Subcutaneous abdominal adipose tissue (tissue), 5 donors: ENCODE measurements around the gene USP54.
A peak's percentile ranks its signal among the peaks of the same experiment; 100 is the strongest.
"Not testable (repeated sequence)": the region's sequence is repeated elsewhere in the genome, so short reads cannot be mapped to it uniquely, and the experiment has no call there.

ENCODE experiments used
- H3K27ac ChIP-seq: one replicate; pipeline ENCODE4 v1.7.0; 2013; ENCODE audit warnings: low read depth, mild to moderate bottlenecking, inconsistent platforms, low read length, moderate library complexity
- H3K27me3 ChIP-seq, 5 donors: one replicate each; pipeline ENCODE4 v1.7.0; 2013; ENCODE audit warnings: low read length in 5 of 5, inconsistent platforms in 1 of 5; ENCODE audit not compliant: control insufficient read depth in 5 of 5, insufficient read depth in 4 of 5
- H3K36me3 ChIP-seq, 5 donors: one replicate each; pipeline ENCODE4 v1.7.0; 2013; ENCODE audit warnings: low read length in 5 of 5; ENCODE audit not compliant: control insufficient read depth in 5 of 5, insufficient read depth in 5 of 5
- H3K4me1 ChIP-seq, 5 donors: one replicate each; pipeline ENCODE4 v1.7.0; 2013; ENCODE audit warnings: low read length in 5 of 5, mild to moderate bottlenecking in 3 of 5, moderate library complexity in 1 of 5; ENCODE audit not compliant: control insufficient read depth in 5 of 5, insufficient read depth in 5 of 5
- H3K4me3 ChIP-seq, 5 donors: one replicate each; pipeline ENCODE4 v1.7.0; 2013; ENCODE audit warnings: low read length in 5 of 5, low read depth in 1 of 5
- H3K9ac ChIP-seq, 5 donors: one replicate each; pipeline ENCODE4 v1.7.0; 2013; ENCODE audit warnings: low read length in 5 of 5, mild to moderate bottlenecking in 4 of 5, moderate library complexity in 3 of 5
- H3K9me3 ChIP-seq, 5 donors: one replicate each; pipeline ENCODE4 v1.7.0; 2013; ENCODE audit warnings: low read length in 5 of 5; ENCODE audit not compliant: control insufficient read depth in 5 of 5
- donor health status: healthy.
- donor health status: healthy.
- donor health status: healthy.
- donor health status: healthy.
- donor health status: healthy.

USP54 gene

GRCh38 chr10:73623056-73623455 lies 31.9 kb upstream of the USP54 start:
- peak overlapping the region in 1 of 5 donors; percentile 10 for H3K9ac ChIP-seq
- H3K4me3 ChIP-seq, result no peak overlapping the region
- peaks cover 0 to 18% (median 11%) of the 10 kb centered on the region in 5 donors for H3K4me1 ChIP-seq
- no peaks in the 10 kb centered on the region for H3K36me3 ChIP-seq
- no peaks in the 10 kb centered on the region for H3K9me3 ChIP-seq
- no peak overlapping the region for H3K27ac ChIP-seq
- H3K27me3 ChIP-seq, result no peaks in the 10 kb centered on the region

DNA sequence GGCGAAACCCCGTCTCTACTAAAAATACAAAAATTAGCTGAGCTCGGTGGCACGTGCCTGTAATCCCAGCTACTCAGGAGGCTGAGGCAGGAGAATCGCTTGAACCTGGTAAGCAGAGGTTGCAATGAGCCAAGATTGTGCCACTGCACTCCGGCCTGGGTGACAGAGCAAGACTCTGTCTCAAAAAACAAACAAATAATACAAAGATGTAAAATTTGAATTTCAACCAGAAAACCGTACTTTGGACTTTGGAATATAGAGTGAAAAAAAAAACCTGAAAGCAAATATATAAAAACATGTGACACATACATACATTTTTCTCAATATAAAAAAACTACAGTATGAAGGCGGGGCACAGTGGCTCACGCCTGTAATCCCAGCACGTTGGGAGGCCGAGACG lies 29.8 kb upstream of the USP54 start:
- H3K27ac ChIP-seq, H3K27me3 ChIP-seq: not testable (repeated sequence)

DNA sequence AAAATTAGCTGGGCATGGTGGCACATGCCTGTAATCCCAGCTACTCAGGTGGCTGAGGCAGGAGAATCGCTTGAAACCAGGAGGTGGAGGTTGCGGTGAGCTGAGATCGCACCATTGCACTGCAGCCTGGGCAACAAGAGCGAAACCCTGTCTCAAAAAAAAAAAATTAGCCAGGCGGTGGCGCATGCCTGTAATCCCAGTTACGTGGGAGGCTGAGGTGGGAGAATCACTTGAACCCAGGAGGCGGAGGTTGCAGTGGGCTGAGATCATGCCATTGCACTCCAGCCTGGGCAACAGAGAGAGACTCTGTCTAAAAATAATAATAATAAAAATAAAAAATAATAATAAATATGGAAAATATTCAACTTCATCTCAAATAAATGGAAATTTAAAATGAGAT lies 26.0 kb upstream of the USP54 start:
- not testable (repeated sequence) for H3K27me3 ChIP-seq, H3K27ac ChIP-seq, H3K4me1 ChIP-seq, H3K4me3 ChIP-seq, H3K9me3 ChIP-seq, H3K9ac ChIP-seq, H3K36me3 ChIP-seq

More for the DNA sequence above, 29.8 kb upstream of the USP54 start:
- not testable (repeated sequence) for H3K9me3 ChIP-seq, H3K9ac ChIP-seq, H3K4me3 ChIP-seq, H3K36me3 ChIP-seq
- peaks cover 0 to 11% (median 5%) of the 10 kb centered on the region in 5 donors for H3K4me1 ChIP-seq

DNA sequence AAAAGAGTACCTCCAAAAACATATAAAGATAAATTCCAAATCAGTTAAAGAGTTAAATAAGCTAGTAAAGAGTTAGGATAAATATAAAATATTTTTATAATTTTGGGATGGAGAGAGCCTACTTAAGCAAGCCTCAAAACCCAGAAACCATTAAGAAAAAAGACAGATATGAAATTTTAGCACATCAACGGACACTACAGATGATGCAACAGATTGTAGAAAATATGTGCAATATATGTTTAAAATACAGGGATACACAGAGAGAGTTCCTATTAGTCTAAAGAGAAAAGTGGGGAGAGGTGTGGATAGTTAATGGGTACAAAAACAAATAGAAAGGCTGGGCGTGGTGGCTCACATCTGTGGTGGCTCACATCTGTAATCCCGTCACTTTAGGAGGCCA lies 23.6 kb upstream of the USP54 start:
- Histone ChIP-seq H3K27ac (no peak overlapping the region), H3K36me3 (no peaks in the 10 kb centered on the region), H3K27me3 (no peaks in the 10 kb centered on the region), H3K9ac (no peak overlapping the region), H3K9me3 (no peaks in the 10 kb centered on the region), H3K4me3 (no peak overlapping the region), H3K4me1 (no peaks in the 10 kb centered on the region)

GRCh38 chr10:73609116-73609515 lies 18.0 kb upstream of the USP54 start:
- Histone ChIP-seq H3K36me3 (no peaks in the 10 kb centered on the region), H3K27ac (no peak overlapping the region), H3K27me3 (no peaks in the 10 kb centered on the region), H3K9me3 (no peaks in the 10 kb centered on the region), H3K4me1 (no peaks in the 10 kb centered on the region), H3K4me3 (no peak overlapping the region), H3K9ac (no peak overlapping the region)

DNA sequence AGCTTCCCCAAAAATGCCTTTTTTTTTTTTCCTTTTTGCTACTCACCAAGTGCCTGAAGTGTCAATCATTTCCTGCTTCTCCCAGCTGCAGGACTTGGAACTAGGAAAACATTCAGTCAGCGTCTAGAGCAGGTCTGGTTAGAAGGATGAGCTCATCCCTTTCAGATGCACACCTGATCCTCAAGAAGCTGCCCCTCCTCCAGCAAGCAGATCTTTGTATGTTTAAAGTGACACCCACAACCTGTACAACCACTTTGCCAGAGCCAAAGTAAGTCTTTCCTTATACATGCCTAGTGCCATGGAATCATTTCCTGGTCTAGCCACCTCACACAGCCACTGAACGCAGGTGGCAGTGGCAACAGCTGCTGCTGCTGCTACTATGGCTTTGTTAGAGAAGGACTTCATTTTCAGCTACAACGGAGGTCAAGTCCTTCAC lies 10.4 kb upstream of the USP54 start:
- H3K27ac ChIP-seq, result no peak overlapping the region
- no peak overlapping the region for H3K4me3 ChIP-seq
- H3K27me3 ChIP-seq, result no peaks in the 10 kb centered on the region
- H3K9ac ChIP-seq, result no peak overlapping the region
- H3K4me1 ChIP-seq, result no peaks in the 10 kb centered on the region
- no peaks in the 10 kb centered on the region for H3K36me3 ChIP-seq
- H3K9me3 ChIP-seq, result no peaks in the 10 kb centered on the region

GRCh38 chr10:73597346-73597745 lies 6.2 kb upstream of the USP54 start:
- Histone ChIP-seq H3K36me3 (no peaks in the 10 kb centered on the region), H3K4me3 (no peak overlapping the region), H3K27me3 (no peaks in the 10 kb centered on the region), H3K9me3 (no peaks in the 10 kb centered on the region), H3K27ac (no peak overlapping the region), H3K9ac (no peak overlapping the region), H3K4me1 (no peaks in the 10 kb centered on the region)

DNA sequence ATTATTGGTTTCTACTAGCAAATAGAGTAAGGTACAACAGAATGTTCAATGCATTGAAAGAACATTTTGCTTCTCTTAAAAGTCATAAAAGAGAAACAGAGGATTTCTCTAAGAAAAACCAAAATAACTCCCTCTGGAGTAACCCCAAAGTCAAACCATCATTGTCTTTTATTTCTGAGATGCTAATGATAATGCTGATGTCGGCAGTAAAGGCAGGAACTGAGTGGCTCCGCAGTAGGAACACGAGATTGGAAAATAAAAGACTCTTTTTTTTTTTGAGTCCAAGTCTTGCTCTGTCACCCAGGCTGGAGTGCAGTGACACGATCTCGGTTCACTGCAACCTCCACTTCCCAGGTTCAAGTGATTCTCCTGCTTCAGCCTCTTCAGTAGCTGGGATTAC lies 2.7 kb upstream of the USP54 start:
- Histone ChIP-seq H3K9me3 (no peaks in the 10 kb centered on the region), H3K4me3 (no peak overlapping the region), H3K27ac (no peak overlapping the region), H3K9ac (no peak overlapping the region), H3K36me3 (no peaks in the 10 kb centered on the region), H3K4me1 (peaks cover 1 to 10% (median 6%) of the 10 kb centered on the region in 5 donors), H3K27me3 (no peaks in the 10 kb centered on the region)

DNA sequence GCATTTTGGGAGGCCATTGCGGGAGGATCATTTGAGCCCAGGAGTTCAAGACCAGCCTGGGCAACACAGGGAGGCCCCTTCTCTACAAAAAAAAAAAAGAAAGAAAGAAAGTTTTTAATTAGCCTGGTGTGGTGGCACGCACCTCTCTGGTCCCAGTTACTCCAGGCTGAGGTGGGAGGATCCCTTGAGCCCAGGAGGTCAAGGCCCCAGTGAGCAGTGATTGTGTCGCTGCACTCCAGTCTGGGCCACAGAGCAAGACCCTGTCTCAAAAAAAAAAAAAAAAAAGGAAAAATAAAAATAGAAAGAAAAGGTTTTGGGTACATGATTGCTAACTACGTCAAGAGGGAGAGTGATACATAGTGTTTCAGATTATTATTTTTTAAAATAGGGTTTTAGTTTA lies 2.0 kb upstream of the USP54 start:
- peaks cover 1 to 10% (median 6%) of the 10 kb centered on the region in 5 donors for H3K4me1 ChIP-seq
- H3K9ac ChIP-seq, result no peak overlapping the region
- H3K36me3 ChIP-seq, result no peaks in the 10 kb centered on the region
- H3K27me3 ChIP-seq, result no peaks in the 10 kb centered on the region
- no peak overlapping the region for H3K4me3 ChIP-seq
- no peaks in the 10 kb centered on the region for H3K9me3 ChIP-seq
- no peak overlapping the region for H3K27ac ChIP-seq

DNA sequence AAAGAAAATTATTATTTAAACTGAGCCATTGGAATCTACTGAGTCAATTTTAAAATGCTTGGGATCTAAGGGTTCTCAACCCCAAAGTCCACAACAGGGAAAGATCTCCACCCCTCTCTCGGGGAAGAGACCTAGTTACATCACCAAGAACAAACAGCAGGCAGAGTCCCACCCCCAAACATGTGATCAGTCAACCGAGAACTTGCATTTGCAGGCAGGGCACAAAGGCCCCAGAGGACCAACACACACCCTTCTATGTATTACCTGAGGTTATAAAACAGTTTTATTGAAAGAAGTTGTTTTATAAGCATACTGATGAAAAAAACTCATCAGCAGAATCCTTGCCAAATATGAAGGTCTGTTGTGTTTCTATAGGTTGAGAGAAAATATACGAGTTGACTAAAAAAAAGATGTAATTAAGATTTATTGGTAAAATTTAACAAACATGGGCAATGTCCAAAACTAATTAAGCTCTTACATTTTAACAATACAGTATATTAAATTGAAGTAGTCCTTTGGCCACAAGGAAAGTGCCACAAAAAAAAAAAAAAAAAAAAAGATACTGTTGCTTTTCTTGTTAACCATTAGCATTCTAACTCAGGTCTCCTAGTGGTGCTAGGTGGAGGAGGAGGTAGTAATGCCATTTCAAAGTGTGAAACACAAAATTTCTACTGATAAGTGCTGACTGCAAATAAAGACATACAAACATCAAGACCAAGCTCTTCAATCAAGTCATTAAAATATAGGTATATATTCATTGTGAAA lies 975 bp upstream of the USP54 start:
- peak overlapping the region in 3 of 5 donors; percentile 9 to 42 (median 16) for H3K4me3 ChIP-seq
- H3K9ac ChIP-seq, result no peak overlapping the region

More for the DNA sequence above, 975 bp upstream of the USP54 start:
- Histone ChIP-seq H3K27me3 (no peaks in the 10 kb centered on the region), H3K36me3 (no peaks in the 10 kb centered on the region), H3K4me1 (peaks cover 1 to 11% (median 7%) of the 10 kb centered on the region in 5 donors), H3K9me3 (no peaks in the 10 kb centered on the region), H3K27ac (no peak overlapping the region)
